ENCODE results near the gene MCM8. TPM values are rescaled to one million over a fixed set of nuclear protein-coding genes. Genes with fewer than 3 reads are reported as not detected.

The MCM8 gene
- total and polyA plus RNA-seq, 4 donors: 2.0 to 7.2 (median 3.3) TPM

DNA sequence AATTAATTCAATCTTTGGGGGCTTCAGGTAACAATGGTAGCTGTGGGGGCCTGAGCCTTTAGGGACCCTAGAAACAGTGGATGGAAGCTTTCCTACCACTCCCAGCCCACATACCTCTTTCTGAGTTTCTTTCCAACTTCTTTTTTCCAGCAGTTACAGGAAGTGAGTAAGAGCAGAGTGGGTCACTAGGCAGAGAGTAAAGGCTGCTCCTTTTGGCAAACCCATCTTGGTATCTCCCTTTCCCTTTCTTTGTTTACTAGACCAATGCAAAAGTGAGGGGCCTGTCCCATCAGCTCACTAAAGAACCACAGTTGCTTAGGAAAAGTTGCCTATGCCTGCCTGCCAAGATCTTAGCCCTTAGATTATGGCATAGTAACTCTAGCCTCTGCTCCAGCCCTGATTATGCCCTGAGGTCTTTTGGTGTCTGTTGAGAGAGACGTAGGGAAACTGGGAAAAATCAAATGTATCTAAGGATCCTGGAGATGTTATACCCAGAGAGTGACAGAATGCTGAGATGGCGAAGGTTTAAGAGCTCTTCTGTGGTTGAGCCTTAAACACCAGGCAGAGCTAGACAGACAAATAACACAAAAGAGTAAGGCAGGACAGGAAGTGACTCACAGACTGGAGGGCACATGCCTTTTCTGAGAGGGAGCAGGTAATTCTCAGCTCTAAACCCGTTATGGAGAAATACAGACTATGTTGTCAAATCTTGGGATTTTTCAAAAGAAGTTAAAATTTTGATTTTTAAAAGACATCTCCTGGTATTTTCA lies 31.4 kb upstream of the MCM8 start:
- WGBS, 2 donors: 23 to 34% methylated on average over 3 of the region's 3 CpGs
- no peak for TF ChIP-seq CTCF (IDR thresholded peaks at IDR 0.05; ENCODE audit: control extremely low read depth, extremely low read depth)
- no peak overlapping the region for H3K4me3 ChIP-seq
- H3K4me1 ChIP-seq (ENCODE audit: control insufficient read depth in 5 of 5, insufficient read depth in 5 of 5, low read length in 5 of 5): no peaks in the 10 kb centered on the region
- no peaks in the 10 kb centered on the region for H3K27me3 ChIP-seq (ENCODE audit: control insufficient read depth in 3 of 3, insufficient read depth in 3 of 3, low read length in 2 of 3)
- ATAC-seq (ENCODE audit: insufficient read depth, low FRiP score) (no peak), DNase-seq (no peak)
- H3K9me3 ChIP-seq (ENCODE audit: control insufficient read depth in 4 of 4, insufficient read depth in 3 of 4, low read length in 3 of 4): no peaks in the 10 kb centered on the region
- H3K27ac ChIP-seq (ENCODE audit: low read depth in 1 of 2, low read length in 1 of 2): no peak overlapping the region
- no peak overlapping the region for H3K9ac ChIP-seq (ENCODE audit: insufficient read depth in 1 of 2, low read length in 2 of 2)
- H3K36me3 ChIP-seq (ENCODE audit: control insufficient read depth in 4 of 4, insufficient read depth in 4 of 4, low read length in 4 of 4): no peaks in the 10 kb centered on the region

DNA sequence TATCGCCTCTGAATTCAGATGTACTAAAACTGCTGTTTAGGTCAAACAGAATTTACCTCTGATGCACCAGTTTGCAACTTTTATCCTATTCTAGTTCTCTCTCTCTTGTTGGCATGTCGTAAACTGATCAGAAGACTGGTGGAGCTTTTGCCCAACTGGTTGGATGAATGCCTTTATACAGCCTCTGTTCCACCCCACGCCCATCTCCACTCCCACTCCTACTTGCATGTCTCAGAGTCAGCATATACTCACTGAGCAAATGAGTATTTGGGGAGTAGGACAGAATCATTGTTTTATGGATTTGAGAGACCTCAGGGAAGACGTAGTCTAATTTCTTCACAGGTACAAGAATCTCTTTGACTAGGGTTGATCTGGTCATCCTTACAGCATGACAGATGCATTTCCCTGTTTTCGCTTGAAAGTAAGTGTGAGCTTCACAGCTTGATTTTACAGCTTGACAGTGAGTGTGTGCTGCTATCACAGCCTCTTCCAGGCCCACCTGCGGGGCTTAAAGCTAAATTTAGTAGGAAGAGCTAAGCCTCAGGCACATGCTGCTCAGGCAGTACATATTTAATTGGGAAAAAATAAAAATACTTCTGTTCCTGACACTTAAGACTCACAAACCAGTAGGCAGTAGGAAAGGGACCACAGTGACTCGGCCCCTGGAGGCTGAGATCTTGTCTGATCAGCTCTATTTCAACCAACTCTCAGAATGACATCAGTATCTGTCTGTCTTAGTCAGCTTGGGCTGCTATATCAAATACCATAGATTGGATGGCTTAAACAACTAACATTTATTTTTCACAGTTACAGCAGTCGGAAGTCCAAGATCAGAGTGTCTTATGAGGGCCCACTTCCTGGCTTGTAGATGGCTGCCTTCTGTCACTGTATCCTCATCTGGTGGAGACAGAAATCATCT lies 30.6 kb upstream of the MCM8 start:
- Histone ChIP-seq H3K27ac (ENCODE audit: low read depth in 1 of 2, low read length in 1 of 2) (no peak overlapping the region), H3K4me3 (no peak overlapping the region), H3K36me3 (ENCODE audit: control insufficient read depth in 4 of 4, insufficient read depth in 4 of 4, low read length in 4 of 4) (no peaks in the 10 kb centered on the region), H3K27me3 (ENCODE audit: control insufficient read depth in 3 of 3, insufficient read depth in 3 of 3, low read length in 2 of 3) (no peaks in the 10 kb centered on the region), H3K4me1 (ENCODE audit: control insufficient read depth in 5 of 5, insufficient read depth in 5 of 5, low read length in 5 of 5) (no peaks in the 10 kb centered on the region), H3K9ac (ENCODE audit: insufficient read depth in 1 of 2, low read length in 2 of 2) (no peak overlapping the region), H3K9me3 (ENCODE audit: control insufficient read depth in 4 of 4, insufficient read depth in 3 of 4, low read length in 3 of 4) (no peaks in the 10 kb centered on the region)
- no peak for DNase-seq
- no peak for ATAC-seq (ENCODE audit: insufficient read depth, low FRiP score)
- no peak for TF ChIP-seq CTCF (IDR thresholded peaks at IDR 0.05; ENCODE audit: control extremely low read depth, extremely low read depth)
- WGBS, 2 donors: 70 to 84% methylated on average over 8 of the region's 8 CpGs

DNA sequence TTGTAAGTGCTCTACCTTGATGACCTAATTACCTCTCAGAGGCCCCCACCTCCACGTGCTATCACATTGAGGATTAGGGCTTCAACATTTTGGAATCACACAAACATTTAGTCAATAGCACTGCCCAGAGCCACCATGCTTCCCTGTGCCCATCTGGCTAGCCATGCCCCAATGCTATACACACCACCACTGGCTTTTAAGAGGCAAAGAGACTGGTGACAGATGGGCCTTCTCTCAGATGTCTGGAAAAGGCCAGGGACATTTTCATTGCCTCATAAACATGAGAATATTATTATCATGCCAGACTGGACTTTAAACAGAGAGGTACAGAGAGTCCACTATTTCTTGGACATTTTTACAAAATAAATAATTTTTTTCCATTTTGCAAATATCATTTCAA lies 29.9 kb upstream of the MCM8 start:
- no peaks in the 10 kb centered on the region for H3K36me3 ChIP-seq (ENCODE audit: control insufficient read depth in 4 of 4, insufficient read depth in 4 of 4, low read length in 4 of 4)
- WGBS, 2 donors: 49 to 61% methylated on average over 1 of the region's 1 CpG
- no peak overlapping the region for H3K27ac ChIP-seq (ENCODE audit: low read depth in 1 of 2, low read length in 1 of 2)
- no peaks in the 10 kb centered on the region for H3K4me1 ChIP-seq (ENCODE audit: control insufficient read depth in 5 of 5, insufficient read depth in 5 of 5, low read length in 5 of 5)
- no peaks in the 10 kb centered on the region for H3K9me3 ChIP-seq (ENCODE audit: control insufficient read depth in 4 of 4, insufficient read depth in 3 of 4, low read length in 3 of 4)
- H3K27me3 ChIP-seq (ENCODE audit: control insufficient read depth in 3 of 3, insufficient read depth in 3 of 3, low read length in 2 of 3): no peaks in the 10 kb centered on the region
- no peak for ATAC-seq (ENCODE audit: insufficient read depth, low FRiP score)
- no peak for TF ChIP-seq CTCF (IDR thresholded peaks at IDR 0.05; ENCODE audit: control extremely low read depth, extremely low read depth)
- no peak overlapping the region for H3K9ac ChIP-seq (ENCODE audit: insufficient read depth in 1 of 2, low read length in 2 of 2)
- no peak overlapping the region for H3K4me3 ChIP-seq
- no peak for DNase-seq

All from lung (tissue), 12 donors.